Measurements from ENCODE around the gene CBFA2T2.
"Not testable (repeated sequence)": the region's sequence is repeated elsewhere in the genome, so short reads cannot be mapped to it uniquely, and the experiment has no call there.

Gene CBFA2T2

GRCh38 chr20:33685328-33686099 lies 195.6 kb downstream of the CBFA2T2 start:
- DNase-seq: no peak

- DNase-seq: peak; percentile 86
Observed at GRCh38 chr20:33686100-33686983, 196.4 kb downstream of the CBFA2T2 start, which contains the start of gene E2F1. Gene E2F1, minus strand, starts transcription at chr20:33686385. Its CDS starts 121 bp downstream, at chr20:33686264.

DNA sequence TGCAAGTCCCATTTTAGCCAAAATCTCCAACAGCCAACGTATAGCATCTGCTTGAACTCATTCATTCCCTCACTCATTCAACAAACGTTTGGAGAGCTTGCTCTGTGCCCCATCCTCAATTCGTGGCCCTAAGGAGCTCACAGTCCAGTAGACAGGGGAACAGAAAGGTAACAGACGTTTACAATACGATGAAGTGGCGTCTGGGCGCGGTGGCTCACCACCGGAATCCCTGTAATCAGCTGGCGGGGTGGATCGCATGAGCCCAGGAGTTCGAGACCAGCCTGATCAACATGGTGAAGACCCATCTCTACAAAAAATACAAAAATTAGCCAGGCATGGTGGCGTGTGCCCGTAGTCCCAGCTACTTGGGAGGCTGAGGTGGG lies 197.1 kb downstream of the CBFA2T2 start:
- no peak for DNase-seq

DNA sequence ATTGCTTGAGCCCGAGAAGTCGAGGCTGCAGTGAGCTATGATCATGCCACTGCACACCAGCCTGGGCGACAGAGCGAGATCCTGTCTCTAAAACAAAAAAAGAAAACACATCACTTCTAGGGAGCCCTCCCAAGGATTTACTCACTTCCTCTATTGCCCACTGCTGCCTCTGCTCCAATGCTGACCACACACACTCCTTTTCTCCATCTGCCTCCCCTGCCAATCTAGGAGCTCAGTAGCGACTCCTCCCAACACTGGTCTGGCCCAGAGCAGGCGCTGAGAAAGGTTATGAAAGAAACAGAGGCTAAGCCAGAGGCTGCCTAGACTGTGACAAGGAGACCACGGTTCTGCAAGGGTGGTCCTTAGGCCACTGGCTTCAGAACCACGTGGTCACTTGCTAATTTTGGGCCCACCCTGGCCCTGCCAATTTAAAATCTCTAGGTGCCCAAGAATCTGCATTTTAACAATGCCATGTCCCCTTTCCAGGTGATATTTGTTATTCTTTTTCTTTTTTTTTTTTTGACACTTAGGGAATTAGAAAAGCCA lies 197.5 kb downstream of the CBFA2T2 start:
- no peak for DNase-seq

DNA sequence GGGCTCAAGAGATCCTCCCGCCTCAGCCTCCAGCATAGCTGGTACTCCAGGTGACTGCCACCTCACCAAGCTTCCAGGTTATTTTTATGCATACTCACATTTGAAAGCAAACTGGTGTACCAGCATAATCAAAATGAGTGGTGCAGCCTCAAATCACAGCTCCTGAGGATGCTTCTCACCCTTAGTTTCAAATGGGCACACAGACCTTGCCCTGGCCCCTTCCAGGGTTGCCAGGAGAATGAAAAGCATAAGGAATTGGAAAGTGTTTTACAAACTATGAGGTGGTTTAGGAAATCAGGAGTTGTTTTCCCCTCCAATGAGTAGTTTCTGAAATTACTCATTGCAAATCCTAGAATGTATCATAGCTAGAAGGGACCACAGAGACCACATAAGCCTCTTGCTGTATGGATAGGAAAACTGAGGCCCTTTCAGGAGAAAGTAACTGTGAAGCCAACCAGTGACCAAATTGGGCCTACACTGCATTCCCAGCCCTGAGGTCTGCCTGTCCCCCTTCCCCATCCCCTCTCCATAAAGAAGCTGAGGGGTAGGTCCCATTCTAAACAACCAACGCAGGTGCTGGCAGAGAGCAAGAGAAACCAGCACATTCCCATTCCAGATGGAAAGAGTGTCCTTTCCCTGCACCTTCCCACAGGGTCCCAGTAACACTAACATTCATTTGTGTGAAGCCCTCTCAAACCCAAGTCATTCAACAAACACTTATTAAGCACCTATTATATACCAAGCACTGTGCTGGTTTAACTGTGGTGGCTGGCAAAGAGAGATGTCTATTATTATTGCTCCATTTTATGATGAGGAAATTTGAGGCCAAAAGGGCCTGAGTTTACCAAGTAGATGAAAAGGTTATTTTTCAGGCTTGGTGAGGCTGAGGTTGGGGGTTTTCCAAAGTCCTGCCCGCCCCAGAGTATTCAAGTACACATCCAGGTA lies 198.4 kb downstream of the CBFA2T2 start:
- DNase-seq: no peak

DNA sequence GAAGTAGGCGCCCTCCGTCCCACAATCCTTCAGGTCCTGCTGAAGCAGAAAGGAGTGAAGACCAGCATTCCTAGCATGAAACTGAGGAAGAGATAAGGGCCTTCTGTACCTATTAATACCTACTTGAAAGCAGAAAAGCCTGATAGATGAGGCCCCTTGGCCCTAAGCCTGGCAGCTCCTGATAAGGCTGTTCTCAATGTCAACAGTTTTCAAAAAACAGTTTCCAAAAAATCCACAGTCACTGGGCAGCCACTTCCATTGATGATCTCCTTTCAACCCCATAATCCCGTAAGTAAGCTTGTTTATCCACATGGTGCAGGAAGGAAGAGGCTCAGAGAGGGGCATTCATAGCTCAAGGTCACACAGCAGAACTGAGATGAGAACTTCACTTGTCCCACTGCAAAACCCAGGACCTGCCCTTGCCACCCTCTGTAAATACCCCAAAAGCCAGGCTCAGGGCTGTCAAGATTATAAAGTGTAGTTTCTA lies 199.1 kb downstream of the CBFA2T2 start:
- no peak for DNase-seq

DNA sequence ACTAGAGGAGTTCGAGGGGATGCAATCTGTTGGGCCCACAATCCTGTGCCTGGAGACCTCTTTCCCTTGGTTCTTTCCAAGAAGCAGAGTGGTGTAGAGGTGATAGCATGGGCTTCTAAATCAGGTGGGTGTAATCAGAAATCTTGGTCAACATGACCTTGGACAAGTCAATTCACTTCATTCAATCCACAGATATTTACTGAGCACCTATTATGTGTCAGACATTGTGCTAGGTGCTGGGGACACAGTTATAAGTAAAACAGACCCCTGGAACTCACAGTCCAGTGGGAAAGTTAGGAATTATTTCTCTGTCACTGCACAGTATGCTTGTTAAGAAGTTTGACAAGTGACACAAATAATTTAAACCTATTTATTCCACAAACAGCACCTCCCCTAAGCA lies 199.6 kb downstream of the CBFA2T2 start:
- DNase-seq: no peak

DNA sequence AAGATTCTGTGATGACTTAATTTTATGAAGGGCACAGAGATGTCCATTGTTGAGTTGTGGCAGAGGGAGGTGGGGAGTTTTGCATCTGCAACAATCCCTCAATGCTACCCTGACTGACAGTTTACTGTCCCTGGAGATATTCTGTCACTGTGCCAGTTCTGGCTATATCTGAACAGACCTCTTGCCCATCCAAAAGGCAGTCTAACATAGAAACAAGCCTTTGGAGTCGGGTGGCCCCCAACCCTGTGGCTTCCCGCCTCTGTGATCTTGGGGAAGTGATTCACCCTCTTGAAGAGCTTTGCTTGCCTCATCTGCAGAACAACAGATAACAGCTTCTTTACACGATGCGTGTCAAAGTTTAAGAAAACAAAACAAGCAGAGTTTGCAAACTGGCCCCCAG lies 200.1 kb downstream of the CBFA2T2 start:
- DNase-seq: no peak

- no peak for DNase-seq
Observed at GRCh38 chr20:33693289-33693688, 203.4 kb downstream of the CBFA2T2 start.

- no peak for DNase-seq
Observed at GRCh38 chr20:33693741-33694638, 204.1 kb downstream of the CBFA2T2 start.

DNA sequence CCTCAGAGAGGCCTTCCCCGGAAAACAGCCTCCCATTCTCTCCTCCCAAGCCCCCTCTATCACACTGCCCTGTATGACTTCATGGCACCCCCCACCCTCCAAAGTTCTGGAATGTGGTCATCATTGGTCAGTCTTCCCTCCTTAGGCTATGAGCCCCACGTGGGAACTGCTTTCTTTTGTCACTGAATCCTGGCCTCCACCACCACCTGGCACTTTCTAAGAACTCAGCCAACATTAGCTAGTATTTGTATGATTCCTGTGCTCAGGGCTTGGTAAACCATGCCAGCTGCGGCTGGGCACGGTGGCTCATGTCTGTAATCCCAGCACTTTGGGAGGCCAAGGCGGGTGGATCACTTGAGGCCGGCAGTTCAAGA lies 204.7 kb downstream of the CBFA2T2 start:
- DNase-seq: no peak

GRCh38 chr20:33696448-33696847 lies 206.6 kb downstream of the CBFA2T2 start:
- DNase-seq: no peak

DNA sequence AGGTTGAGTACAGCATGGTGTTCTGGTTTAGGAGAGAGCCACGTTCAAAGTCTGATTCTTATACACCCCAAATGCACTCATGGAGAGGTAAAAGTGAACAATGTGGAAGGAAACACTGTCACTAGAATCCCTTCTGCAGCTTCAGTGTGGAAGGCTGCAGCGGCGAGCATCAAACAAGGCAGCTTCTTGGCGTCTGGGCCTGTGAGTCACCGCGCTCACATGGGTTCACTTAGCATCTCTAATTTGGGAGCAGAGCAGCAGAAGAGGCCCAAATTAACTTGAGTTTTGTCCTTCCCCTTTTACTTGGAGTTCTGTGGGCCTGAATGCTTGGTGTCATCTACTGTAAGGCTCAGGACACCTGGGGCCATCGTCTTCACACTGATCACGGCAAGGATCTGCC lies 207.2 kb downstream of the CBFA2T2 start:
- DNase-seq: no peak

GRCh38 chr20:33698966-33699365 lies 209.1 kb downstream of the CBFA2T2 start:
- not testable (repeated sequence) for DNase-seq

Measured in activated CD4-positive, alpha-beta T cell treated with anti-CD3 and anti-CD28 coated beads for 1 hour (primary cell).